DMS79 (cell line): ENCODE measurements around the gene RANGAP1.

Experiments
- DNase-seq: peaks from one replicate; lab custom pipeline; 2025; lab: John Stamatoyannopoulos, UW

Gene RANGAP1

GRCh38 chr22:41197038-41197972 lies 88.7 kb downstream of the RANGAP1 start:
- peak; percentile 14 for DNase-seq
